ENCODE measurements around the gene C1orf198. TPM values are rescaled to one million over a fixed set of nuclear protein-coding genes. Genes with fewer than 3 reads are reported as not detected.

C1orf198 gene
- polyA plus RNA-seq, 1 of the 3 experiments (the other 2 are of a cell fraction): 12.3 TPM

GRCh38 chr1:230898748-230899147, 30.4 kb upstream of the C1orf198 start:
- Histone ChIP-seq H3K9me2 (no peaks in the 10 kb centered on the region), H4K20me1 (ENCODE audit: insufficient read depth) (no peaks in the 10 kb centered on the region), H3K4me3 (ENCODE audit: low read depth in 2 of 2, low read length in 1 of 2) (no peak overlapping the region), H3K9me3 (no peaks in the 10 kb centered on the region), H3K79me2 (ENCODE audit: insufficient read depth) (no peaks in the 10 kb centered on the region), H3K4me1 (ENCODE audit: control insufficient read depth in 1 of 2, insufficient read depth in 2 of 2, low read depth in 1 of 2, low read length in 1 of 2) (no peaks in the 10 kb centered on the region), H3K9ac (no peak overlapping the region), H3K4me2 (no peak overlapping the region), H3K27me3 (ENCODE audit: insufficient read depth) (no peaks in the 10 kb centered on the region), H3K36me3 (replicated peaks in 1 of 2; ENCODE audit: control insufficient read depth in 1 of 2, insufficient read depth in 2 of 2, low read length in 1 of 2) (peaks cover 0 to 5% of the 10 kb centered on the region in 2 experiments), H3K27ac (ENCODE audit: low read depth in 2 of 2, low read length in 1 of 2) (no peak overlapping the region), H3F3A (replicated peaks; ENCODE audit: insufficient read depth) (peaks cover 3% of the 10 kb centered on the region), H2AFZ (ENCODE audit: low read depth) (no peak overlapping the region)
- no peak for DNase-seq
- ChIA-PET POLR2A (no interaction called here), CTCF (interaction anchor here (0.7 to 1.8 kb wide), 2 partner anchors 18 to 29 kb away, joined by 3 to 4 read pairs; no protein-coding TSS in a partner anchor)
- no peak for TF ChIP-seq NRF1 (IDR thresholded peaks at IDR 0.05; ENCODE audit: low read depth, low read length)
- no peak for TF ChIP-seq CHD2 (IDR thresholded peaks at IDR 0.05; ENCODE audit: low read length, partially characterized antibody)
- TF ChIP-seq, protein P1, sequence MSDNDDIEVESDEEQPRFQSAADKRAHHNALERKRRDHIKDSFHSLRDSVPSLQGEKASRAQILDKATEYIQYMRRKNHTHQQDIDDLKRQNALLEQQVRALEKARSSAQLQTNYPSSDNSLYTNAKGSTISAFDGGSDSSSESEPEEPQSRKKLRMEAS (IDR thresholded peaks at IDR 0.05; ENCODE audit: low read depth): no peak
- TF ChIP-seq GATA2 (CRISPR knock-in tag; IDR thresholded peaks at IDR 0.05): no peak
- no peak for TF ChIP-seq NFIC (IDR thresholded peaks at IDR 0.05; ENCODE audit: borderline replicate concordance)
- no peak for TF ChIP-seq REST (IDR thresholded peaks at IDR 0.05; ENCODE audit: low read depth, low read length)
- 68% methylated on average over 8 of the region's 8 CpGs for WGBS (ENCODE audit: low lambda C conversion rate)

- WGBS (ENCODE audit: low lambda C conversion rate): 95% methylated on average over 4 of the region's 4 CpGs
- Histone ChIP-seq H4K20me1 (ENCODE audit: insufficient read depth) (no peaks in the 10 kb centered on the region), H3K9me3 (no peaks in the 10 kb centered on the region), H3K9ac (no peak overlapping the region), H3K9me2 (no peaks in the 10 kb centered on the region), H3K4me3 (ENCODE audit: low read depth in 2 of 2, low read length in 1 of 2) (no peak overlapping the region), H3K27me3 (ENCODE audit: insufficient read depth) (no peaks in the 10 kb centered on the region), H3K27ac (ENCODE audit: low read depth in 2 of 2, low read length in 1 of 2) (no peak overlapping the region), H2AFZ (ENCODE audit: low read depth) (no peak overlapping the region), H3K36me3 (replicated peaks in 1 of 2; ENCODE audit: control insufficient read depth in 1 of 2, insufficient read depth in 2 of 2, low read length in 1 of 2) (no peaks in the 10 kb centered on the region), H3F3A (replicated peaks; ENCODE audit: insufficient read depth) (peaks cover 3% of the 10 kb centered on the region), H3K4me1 (ENCODE audit: control insufficient read depth in 1 of 2, insufficient read depth in 2 of 2, low read depth in 1 of 2, low read length in 1 of 2) (no peaks in the 10 kb centered on the region), H3K4me2 (no peak overlapping the region), H3K79me2 (ENCODE audit: insufficient read depth) (no peaks in the 10 kb centered on the region)
- DNase-seq: no peak
- no peak for TF ChIP-seq YY1 (IDR thresholded peaks at IDR 0.05; ENCODE audit: low read depth)
- TF ChIP-seq IRF3 (IDR thresholded peaks at IDR 0.05; ENCODE audit: low read depth, low read length): no peak
- TF ChIP-seq, protein P2, sequence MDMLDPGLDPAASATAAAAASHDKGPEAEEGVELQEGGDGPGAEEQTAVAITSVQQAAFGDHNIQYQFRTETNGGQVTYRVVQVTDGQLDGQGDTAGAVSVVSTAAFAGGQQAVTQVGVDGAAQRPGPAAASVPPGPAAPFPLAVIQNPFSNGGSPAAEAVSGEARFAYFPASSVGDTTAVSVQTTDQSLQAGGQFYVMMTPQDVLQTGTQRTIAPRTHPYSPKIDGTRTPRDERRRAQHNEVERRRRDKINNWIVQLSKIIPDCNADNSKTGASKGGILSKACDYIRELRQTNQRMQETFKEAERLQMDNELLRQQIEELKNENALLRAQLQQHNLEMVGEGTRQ (IDR thresholded peaks at IDR 0.05; ENCODE audit: borderline replicate concordance, low read depth, low read length): no peak
- TF ChIP-seq MXI1 (IDR thresholded peaks at IDR 0.05; ENCODE audit: low read depth, low read length): no peak
- TF ChIP-seq RCOR1 (IDR thresholded peaks at IDR 0.05; ENCODE audit: low read length): no peak
- TF ChIP-seq GABPA (IDR thresholded peaks at IDR 0.05; ENCODE audit: low read depth): no peak
- TF ChIP-seq FOSL2 (IDR thresholded peaks at IDR 0.05; ENCODE audit: borderline replicate concordance, low read depth): no peak
- ChIA-PET POLR2A (interaction anchor here (0.6 kb wide), 1 partner anchor 253 kb away, joined by 3 read pairs; no protein-coding TSS in a partner anchor), CTCF (interaction anchor here (0.7 to 1.8 kb wide), 2 partner anchors 19 to 28 kb away, joined by 3 to 4 read pairs; no protein-coding TSS in a partner anchor)
These were observed 29.8 kb upstream of the C1orf198 start for GRCh38 chr1:230898144-230898543.
